HG03196 (cell line): ENCODE results near the gene GABBR2.
"Not testable (repeated sequence)": the region's sequence is repeated elsewhere in the genome, so short reads cannot be mapped to it uniquely, and the experiment has no call there.

Experiments used
- ATAC-seq: cut with Tn5 transposase; IDR thresholded peaks from one replicate; pipeline ENCODE4 v1.9.1; 2021; ENCODE audit not compliant: unreplicated experiment

GABBR2 gene

GRCh38 chr9:98280574-98280973 is 428.2 kb downstream of the GABBR2 start:
- ATAC-seq, result no peak

GRCh38 chr9:98280162-98280561 is 428.6 kb downstream of the GABBR2 start:
- no peak for ATAC-seq

GRCh38 chr9:98276907-98277469 is 431.7 kb downstream of the GABBR2 start:
- no peak for ATAC-seq

GRCh38 chr9:98275159-98275558 is 433.6 kb downstream of the GABBR2 start:
- no peak for ATAC-seq

DNA sequence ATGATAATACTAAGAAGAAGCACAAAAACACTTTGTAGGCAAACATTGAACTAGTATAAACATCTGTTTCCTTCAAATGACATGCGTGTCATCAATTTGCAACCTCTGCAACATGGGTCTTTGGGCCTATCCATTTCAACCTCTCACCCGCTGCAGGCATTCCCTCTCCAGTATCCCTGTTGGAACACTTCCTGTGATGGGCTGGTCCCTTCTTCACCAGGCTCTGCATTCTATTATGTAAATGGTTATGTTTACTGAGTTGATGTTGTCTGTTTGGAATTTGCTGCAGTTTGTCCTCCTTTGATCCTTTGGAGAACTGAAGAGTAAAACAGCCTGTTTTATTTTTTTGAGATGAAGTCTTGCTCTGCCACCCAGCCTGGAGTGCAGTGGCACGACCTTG is 436.7 kb downstream of the GABBR2 start:
- no peak for ATAC-seq

DNA sequence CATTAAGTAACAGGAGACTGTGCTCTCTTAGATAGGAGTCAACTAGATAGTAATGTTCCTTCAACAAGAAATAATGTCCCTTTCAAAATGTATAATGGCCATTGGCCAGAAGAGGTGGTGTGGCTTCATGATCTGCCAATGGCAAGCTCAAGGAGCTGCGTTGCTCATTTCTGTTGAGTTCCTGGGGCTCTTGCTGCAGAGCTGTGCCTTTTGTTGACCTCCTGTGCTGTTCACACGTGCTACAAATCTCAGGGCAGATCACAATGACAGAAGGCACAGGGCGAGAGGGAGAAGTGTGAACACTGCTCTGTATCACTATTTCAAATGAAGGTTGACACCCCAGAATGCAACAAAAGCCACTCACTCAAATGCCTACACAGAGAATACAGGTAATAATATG is 437.3 kb downstream of the GABBR2 start:
- no peak for ATAC-seq

DNA sequence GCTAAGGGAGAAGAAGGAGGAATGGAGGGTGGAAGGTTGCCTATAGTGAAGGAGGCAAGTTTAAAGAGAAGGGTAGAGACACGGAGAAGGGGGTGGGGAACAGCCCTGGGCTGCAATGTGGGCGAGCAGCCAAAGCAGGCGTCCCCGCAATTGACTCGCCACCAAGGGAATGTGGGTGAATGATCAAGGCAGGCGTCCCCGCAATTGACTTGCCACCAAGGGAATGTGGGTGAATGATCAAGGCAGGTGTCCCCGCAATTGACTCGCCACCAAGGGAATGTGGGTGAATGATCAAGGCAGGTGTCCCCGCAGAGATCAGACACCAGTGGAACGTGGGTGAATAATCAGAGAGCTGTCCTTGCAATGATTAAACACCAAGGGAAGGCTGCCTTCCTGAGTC is 438.5 kb downstream of the GABBR2 start:
- ATAC-seq, result not testable (repeated sequence)

DNA sequence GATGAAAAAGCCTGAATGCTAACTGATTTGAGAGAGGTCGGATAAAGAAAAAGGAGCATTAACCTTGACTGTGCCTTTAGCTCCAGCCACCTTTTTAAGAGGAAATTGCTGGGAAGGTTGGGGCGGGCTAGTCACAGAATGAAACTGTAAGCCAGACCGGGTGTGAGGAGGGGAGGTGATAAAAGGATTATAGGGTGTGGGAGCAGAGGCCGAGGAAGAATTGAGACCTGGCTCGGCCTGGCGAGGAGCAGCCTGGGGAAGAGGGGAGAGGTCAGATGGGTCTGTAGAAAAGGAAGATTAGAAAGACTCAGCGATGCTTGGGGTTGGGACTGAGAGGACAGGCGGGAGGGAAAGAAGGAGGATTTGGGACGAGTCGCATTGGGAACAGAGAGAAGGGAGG is 439.1 kb downstream of the GABBR2 start:
- not testable (repeated sequence) for ATAC-seq

DNA sequence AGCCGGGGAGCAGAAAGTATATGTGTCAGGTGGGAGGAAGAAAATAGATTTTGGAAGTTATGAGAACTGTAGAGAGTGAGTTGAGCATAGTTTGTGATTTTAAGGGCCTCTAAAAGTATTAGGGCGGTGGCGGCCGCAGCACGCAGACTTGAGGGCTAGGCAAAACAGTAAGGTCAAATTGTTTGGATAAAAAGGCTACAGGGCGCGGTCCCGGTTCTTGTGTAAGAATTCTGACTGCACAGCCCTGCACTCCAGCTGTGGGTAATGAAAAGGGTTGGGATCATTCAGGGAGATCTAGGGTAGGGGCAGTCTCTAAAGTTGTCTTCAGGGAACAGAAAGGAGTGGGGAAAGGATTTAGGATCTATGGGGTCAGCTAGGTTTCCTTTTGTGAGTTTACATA is 441.2 kb downstream of the GABBR2 start:
- not testable (repeated sequence) for ATAC-seq

GRCh38 chr9:98264516-98264915 is 444.2 kb downstream of the GABBR2 start:
- no peak for ATAC-seq

DNA sequence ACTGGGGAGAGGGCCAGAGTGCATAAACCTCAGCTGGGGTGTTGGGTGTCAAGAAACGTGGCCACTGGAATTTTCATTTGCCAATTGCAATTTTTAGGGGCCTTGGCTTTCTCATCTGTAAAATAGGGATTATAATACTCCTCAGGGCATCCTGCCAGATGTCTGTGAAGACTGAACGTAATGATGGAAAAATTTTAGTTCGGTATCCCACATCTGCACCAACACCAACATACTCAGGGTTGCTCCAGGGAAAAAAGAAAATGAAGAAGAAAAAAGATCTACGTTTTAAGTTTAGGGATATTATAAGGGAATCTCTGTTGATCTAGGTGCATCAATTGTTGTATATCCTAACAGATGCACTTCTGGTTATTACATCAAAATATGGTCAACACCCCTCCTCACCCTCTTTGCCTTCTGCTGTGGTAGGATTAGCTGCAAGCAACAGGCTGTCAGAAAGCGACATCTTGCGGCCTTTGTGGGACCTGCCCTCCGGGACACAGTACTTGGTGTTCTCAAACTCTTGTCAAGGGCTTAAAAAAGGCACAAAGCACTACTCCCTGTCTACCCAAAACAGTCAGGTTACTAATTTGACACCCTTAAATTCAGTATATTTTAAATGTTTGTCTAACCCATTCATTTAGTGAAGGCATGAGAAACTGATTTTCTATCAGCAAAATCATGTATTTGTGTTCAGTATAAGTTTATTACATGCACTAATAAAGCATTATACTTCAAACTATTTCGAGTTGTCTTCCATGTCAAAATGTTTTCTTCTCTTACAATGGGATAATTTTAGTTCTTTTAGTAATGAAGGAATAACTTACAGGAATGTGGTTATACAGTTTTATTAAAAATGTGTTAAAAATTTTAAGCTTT is 445.0 kb downstream of the GABBR2 start:
- ATAC-seq, result peak; percentile 72

DNA sequence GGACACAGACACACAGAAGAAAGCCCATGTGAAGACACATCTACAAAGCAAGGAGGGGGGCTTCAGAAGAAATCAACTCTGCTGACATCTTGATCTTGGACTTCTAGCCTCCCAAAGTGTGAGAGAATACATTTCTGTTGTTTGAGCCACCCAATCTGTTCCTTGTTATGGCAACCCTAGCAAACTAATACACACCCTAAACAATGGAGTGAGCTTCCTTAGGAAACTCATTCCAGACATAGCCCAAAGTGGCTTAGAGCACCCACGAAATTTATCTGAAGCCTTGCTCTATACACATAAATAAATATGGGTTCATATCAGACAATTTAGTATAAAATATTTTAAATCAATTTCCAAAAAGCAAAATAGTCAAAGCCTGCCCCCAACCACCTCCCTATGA is 445.7 kb downstream of the GABBR2 start:
- no peak for ATAC-seq

GRCh38 chr9:98262056-98262455 is 446.7 kb downstream of the GABBR2 start:
- ATAC-seq, result no peak

DNA sequence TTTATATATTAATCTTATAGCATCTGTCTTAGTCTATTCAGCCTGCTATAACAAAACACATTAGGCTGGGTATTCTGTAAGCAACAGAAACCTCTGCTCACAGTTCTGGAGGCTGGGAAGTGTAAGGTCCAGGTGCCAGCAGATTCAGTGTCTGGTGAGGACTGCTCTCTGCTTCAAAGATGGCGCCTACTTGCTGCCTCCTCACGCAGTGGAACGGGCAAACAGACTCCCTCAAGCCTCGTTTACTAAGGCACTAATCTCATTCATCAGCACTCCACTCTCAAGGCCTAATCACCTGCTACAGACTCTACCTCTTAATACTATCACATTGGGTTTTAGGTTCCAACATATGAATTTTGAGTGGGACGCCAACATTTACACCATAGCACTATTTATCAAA is 448.1 kb downstream of the GABBR2 start:
- no peak for ATAC-seq

GRCh38 chr9:98259791-98260190 is 448.9 kb downstream of the GABBR2 start:
- ATAC-seq, result no peak

GRCh38 chr9:98256756-98257155 is 452.0 kb downstream of the GABBR2 start:
- no peak for ATAC-seq

DNA sequence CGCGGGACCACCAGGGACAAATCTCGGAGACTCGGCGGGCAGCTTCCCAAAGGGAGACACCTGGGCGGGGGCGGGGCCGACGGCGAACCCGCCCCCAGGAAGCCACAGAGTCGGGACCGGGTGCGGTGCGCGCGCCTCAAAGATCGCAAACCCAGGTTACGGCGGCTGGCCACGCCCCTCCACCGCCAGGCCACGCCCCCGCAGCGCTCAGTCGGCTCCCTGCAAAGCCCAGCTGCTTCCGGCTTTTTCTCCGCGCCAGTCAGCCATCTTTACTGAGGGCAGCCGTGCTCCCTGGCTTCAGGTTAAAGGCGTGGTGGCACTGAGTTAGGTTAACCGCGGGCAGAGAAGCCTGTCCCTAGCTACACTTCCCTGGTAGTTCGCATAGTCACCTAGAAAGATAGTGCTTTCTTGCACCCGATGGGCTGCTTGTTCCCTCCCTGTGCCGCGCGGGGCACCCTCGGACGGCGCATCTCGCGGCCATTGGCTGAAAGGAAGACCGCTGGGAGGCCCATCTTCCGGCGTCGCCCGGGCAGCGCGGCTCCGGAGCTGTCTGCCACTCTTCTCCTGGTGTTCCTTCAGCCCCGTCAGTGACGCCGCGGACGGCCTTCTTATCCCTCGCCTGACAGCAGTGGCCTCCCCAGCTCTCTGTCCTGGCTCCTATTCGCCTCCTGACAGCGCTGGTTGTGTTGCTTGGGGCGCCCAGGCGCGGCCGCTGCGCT is 453.0 kb downstream of the GABBR2 start, which contains the start of gene TBC1D2:
Gene TBC1D2 (minus strand): TSS at position 72 of the 719 bp plus-strand sequence. CDS start 108 bp downstream, outside the sequence.
- peak; percentile 83 for ATAC-seq

DNA sequence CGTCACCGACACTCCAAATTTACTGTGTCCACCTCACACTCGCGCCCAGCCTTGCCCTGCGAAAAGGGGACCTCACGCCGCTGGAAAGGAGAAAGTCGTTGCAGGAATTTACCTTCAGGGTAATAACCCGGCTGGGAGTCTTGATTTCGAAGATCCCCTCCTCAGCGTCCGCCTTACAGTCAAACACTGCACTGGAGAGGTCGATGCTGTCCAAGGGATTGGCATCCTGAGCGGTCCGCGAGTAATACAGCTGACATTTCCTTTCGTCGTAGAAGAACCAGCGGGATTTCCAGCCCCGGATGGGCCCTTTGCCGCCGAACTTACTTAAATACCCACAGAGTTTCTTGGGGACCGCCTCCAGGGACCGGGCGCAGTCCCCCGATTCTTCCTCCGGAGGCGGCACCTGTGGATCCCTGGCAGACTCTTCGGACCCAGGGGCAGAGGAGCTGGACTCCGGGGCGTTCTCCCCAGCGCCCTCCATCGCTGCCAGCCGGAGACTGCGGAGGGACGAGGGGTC is 453.6 kb downstream of the GABBR2 start:
- ATAC-seq, result peak; percentile 12

GRCh38 chr9:98254228-98255060 is 454.3 kb downstream of the GABBR2 start:
- no peak for ATAC-seq

- ATAC-seq, result no peak
Measured at GRCh38 chr9:98253565-98253964, 455.2 kb downstream of the GABBR2 start.

DNA sequence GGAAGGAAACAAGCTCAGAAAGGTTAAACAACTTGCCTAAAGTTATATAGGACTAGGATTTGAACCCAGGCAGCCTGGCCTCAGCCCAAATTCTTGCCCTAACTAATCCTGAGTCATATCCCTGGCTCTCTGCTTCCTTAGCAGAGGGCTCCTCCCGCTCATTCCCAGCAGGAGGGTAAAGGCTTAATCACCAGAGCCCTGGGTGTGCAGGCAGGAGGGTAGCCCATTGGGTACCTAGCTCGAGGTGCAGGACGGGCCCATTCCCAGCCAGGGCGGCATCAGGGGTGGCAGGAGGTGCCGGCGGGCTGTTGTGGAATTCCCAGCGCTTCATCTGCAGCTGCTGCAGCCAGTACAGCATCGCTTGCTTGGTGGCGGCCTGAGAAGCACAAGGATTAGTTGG is 457.2 kb downstream of the GABBR2 start:
- ATAC-seq, result no peak
